Activated CD8-positive, alpha-beta memory T cell treated with anti-CD3 and anti-CD28 coated beads, Interleukin-2, amount 50 U/mL, for 48 hours (primary cell): ENCODE data around the gene BUB1B.

Experiments
- DNase-seq: peaks from one replicate; pipeline ENCODE4 v3.0.0-alpha.2; 2020

BUB1B gene

GRCh38 chr15:40192942-40193341, 32.1 kb downstream of the BUB1B start:
- no peak for DNase-seq

DNA sequence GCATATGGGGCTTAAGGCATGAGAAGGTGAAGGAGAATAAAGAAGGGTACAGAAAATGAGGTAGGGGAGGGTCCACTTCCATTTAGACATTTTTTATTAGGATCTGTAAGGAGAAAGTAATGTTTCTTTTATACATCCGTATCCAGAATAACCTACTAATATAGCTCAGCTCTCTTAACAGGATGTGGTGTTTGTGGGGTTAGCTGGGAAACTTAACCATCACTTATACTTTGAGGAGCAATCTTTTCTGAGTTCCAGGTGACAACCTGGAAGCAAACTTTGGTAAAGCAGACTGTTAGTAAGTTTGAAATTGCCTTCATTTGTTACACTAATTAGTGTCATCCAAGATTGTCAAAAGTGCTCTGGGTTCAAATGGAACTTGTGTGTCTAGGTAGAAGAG, 36.6 kb downstream of the BUB1B start:
- no peak for DNase-seq

- no peak for DNase-seq
Observed at GRCh38 chr15:40198355-40199085, 37.7 kb downstream of the BUB1B start.

DNA sequence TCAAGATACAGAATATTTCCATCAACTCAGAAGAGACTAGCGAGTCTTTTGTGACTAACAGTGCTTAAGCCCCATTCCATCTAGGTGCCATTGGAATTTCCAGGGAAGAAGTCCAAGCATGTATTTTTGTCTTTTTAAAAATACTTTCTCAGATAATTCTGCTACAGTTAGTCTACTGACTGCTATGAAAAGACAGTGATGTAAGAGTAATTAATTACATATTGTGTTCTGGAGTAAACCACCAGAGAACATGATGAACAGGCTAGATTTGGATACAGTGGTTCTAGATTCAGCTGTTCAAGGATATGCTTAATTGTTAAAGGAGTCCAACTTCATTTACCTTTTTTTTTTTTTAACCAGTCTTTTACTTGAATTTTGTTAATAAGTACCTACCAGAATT, 43.2 kb downstream of the BUB1B start:
- no peak for DNase-seq

- no peak for DNase-seq
Observed at GRCh38 chr15:40217166-40217824, 56.4 kb downstream of the BUB1B start.

GRCh38 chr15:40219801-40220200, 58.9 kb downstream of the BUB1B start:
- DNase-seq, result no peak

GRCh38 chr15:40222131-40222530, 61.3 kb downstream of the BUB1B start:
- no peak for DNase-seq

DNA sequence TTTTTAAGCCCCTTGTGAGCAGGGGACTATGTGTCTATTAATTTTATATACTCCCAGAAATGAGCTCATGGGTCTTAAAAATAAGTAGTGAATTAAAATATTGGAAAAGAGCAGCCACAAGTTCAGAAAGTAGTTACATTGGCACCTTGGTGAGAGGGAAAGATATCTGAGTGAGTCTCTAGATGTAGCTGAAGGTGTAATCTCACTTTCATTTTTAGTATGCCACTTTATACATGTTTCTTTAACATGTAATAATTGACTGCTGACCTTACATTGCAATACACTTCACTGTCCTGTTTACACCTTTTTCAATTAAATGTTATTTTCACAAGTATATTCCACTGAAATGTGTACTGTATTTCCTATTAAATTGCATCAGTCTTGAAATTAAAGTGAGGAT, 65.9 kb downstream of the BUB1B start:
- DNase-seq, result no peak

DNA sequence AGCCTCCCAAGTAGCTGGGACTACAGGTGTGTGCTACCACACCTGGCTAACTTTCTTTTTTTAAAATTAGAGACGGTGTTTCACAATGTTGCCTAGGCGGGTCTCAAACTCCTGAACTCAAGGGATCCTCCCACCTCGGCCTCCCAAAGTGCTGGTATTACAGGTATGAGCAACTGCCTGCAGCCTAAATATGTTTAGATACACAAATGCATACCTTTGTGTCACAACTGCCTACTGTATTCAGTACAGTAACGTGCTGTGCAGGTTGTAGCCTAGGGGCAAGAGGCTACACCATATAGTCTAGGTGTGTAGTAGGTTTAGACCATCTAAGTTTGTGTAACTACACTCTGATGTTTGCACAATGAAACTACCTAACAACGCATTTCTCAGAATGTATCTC, 68.4 kb downstream of the BUB1B start:
- DNase-seq, result no peak

DNA sequence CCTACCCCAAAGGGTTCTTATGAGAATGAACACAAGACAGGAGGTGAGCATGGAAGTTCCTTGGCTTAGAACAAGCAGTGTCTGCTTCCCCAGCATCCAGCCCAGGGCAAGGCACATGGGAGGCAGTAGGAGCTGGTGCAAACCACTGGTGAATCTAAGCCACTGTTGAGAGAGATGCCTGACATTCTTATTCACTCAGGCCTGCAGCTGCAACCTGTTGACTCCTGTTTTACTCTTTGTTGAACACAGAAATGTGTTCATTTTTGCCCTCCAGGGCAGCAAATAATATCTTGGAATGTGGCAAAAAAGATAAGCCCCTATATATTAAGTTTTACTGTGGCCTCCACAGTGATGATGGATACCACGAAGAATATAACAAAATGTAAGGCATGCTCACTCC, 69.1 kb downstream of the BUB1B start:
- no peak for DNase-seq

DNA sequence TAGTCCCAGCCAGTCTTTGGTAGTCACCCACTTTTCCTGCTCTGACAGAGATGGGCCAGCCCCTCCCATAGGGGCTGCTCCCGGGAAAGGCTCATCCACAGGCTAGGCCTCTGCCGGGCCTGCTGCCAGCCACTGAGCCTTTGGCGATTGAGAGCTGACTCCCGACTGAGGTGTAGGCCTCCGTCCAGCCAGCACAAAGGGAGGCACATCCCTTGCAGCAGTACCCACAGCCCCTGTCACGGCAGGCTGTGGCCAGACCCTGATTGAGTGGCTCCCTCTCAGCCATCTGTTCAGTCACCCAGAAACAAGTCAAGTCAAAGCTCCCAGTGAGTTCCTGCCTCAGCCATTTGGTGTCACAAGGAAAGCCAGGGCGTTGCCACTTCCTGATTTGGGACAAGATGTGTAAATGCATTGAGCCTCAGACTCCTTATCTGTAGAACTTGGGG, 71.8 kb downstream of the BUB1B start:
- no peak for DNase-seq

- DNase-seq, result no peak
Observed at GRCh38 chr15:40233727-40234577, 73.1 kb downstream of the BUB1B start.

DNA sequence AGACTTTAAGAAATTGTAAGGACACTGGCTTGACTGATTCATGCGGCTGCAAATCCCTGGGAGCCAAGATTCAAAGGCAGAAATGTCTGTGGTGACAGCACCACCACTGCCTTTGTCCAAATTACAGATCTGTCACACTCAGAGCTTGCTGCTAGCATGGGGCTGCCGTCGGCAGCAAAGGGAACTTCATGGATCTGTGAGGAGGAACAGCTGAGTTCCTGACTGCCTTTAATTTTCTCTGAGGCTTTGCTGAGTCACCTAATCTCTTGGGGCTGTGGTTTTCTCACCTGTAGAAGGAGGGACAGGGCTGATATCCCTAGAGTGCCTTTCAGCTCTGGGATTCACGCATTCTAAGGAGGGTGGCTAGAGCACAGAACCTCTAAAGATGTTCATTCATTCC, 73.9 kb downstream of the BUB1B start:
- no peak for DNase-seq

GRCh38 chr15:40235201-40235885, 74.5 kb downstream of the BUB1B start:
- no peak for DNase-seq

- DNase-seq, result peak; percentile 77
Observed at GRCh38 chr15:40238532-40239403, 77.9 kb downstream of the BUB1B start, which contains the start of gene PAK6. Gene PAK6, plus strand, starts transcription at chr15:40239063. Its CDS starts 25,723 bp downstream, at chr15:40264786.

- DNase-seq, result no peak
Observed at GRCh38 chr15:40239404-40239692, 78.5 kb downstream of the BUB1B start.

DNA sequence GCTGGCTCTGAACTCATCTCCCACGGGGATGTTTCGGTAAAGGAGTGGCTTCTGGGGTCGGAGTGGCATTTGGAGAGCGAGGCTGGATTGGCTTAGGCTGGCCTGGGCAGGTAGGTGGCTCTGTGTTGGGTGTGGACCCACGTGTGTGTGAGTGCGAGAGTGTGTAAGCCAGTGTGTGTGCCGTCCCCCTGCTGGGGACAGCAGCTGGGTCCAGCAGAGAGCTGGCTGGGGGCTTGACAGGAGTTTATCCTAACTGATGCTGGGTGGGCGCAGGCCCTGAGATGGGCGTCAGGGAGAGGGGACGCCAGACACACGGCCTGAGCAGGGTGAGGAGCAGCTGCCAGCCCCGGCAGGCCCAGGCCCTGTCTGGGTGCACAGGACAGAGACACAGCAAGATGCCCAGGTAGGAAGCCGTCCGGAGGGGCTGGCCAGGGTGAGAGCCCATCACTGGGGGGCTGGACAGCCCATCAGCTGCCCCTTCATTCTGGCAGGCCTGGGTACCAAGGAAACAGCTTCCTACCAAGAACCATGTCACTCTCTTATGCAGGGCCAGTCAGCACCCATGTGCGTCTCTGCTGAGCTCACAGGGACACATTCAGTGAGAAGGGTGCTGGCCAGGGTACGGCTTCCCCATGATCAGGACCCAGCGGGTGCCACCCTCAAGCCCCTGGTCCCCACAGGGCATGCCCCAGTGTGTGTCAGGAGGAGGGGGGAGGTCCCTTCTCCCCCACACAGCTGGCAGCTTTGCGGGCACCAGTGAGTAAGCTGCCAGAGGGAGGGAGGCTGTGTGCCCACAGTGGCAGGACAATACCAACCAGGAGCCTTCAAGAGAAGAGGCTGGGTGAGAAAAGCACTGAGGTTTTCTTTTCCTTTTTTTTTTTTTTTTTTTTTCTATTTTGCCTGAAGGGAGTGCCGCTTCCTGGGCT, 79.1 kb downstream of the BUB1B start:
- peak; percentile 45 for DNase-seq

- peak; percentile 45 for DNase-seq
Observed at GRCh38 chr15:40240619-40241221, 79.9 kb downstream of the BUB1B start.

- peak; percentile 49 for DNase-seq
Observed at GRCh38 chr15:40241269-40242212, 80.7 kb downstream of the BUB1B start.
